H1 (cell line): ENCODE data around the gene TNFRSF13B. TPM values are rescaled to one million over a fixed set of nuclear protein-coding genes. Genes with fewer than 3 reads are reported as not detected.

ENCODE experiments used
- CTCF ChIA-PET: fragments of 300-600 bp; sonication (Branson Sonifier 250); formaldehyde crosslinking; loops from one replicate; lab custom pipeline; 2021; ENCODE audit not compliant: partially characterized antibody; lab: Charles Lee
- POLR2A ChIA-PET: fragments of 300-600 bp; sonication (Branson Sonifier 250); formaldehyde crosslinking; loops from one replicate; lab custom pipeline; 2021; ENCODE audit warnings: inconsistent platforms; ENCODE audit not compliant: partially characterized antibody; lab: Charles Lee
- DNase-seq, 2 experiments: peaks; one replicate each; pipeline versions ENCODE4 v3.0.0 to v3.0.0-alpha.2; 2010 to 2022; ENCODE audit warnings: low spot score in 2 of 2, low read depth in 1 of 2, mixed read lengths in 1 of 2
- FAIRE-seq: peaks from 2 replicates; lab custom pipeline; 2011; peaks lifted over from hg19 to GRCh38; lab: Jason Lieb, UNC
- H2AFZ ChIP-seq: 2 replicates; pipeline ENCODE4 v1.8.1; 2012; ENCODE audit warnings: low read length, inconsistent platforms
- H2AK5ac ChIP-seq: 2 replicates; pipeline ENCODE4 v1.6.1; 2013; ENCODE audit warnings: low read depth, low read length
- H2BK120ac ChIP-seq: replicated peaks from 2 replicates; pipeline ENCODE3; 2013; ENCODE audit warnings: low read depth, low read length, inconsistent platforms
- H2BK12ac ChIP-seq: 2 replicates; pipeline ENCODE4 v1.6.1; 2013; ENCODE audit warnings: low read depth, low read length
- H2BK15ac ChIP-seq: 2 replicates; pipeline ENCODE4 v1.6.1; 2013; ENCODE audit warnings: low read length
- H2BK20ac ChIP-seq: 2 replicates; pipeline ENCODE4 v1.6.1; 2013; ENCODE audit warnings: low read length
- H2BK5ac ChIP-seq: 2 replicates; pipeline ENCODE4 v1.6.1; 2013; ENCODE audit warnings: low read depth, low read length
- H3K14ac ChIP-seq: 2 replicates; pipeline ENCODE4 v1.6.1; 2013; ENCODE audit warnings: inconsistent platforms; ENCODE audit not compliant: insufficient read length
- H3K18ac ChIP-seq: 2 replicates; pipeline ENCODE4 v1.6.1; 2013; ENCODE audit warnings: low read length; ENCODE audit errors: extremely low read depth
- H3K23ac ChIP-seq: 2 replicates; pipeline ENCODE4 v1.6.1; 2013; ENCODE audit warnings: inconsistent platforms; ENCODE audit not compliant: insufficient read length
- H3K23me2 ChIP-seq: 2 replicates; pipeline ENCODE4 v1.6.1; 2013; ENCODE audit warnings: low read depth, low read length
- H3K27ac ChIP-seq: 2 replicates; pipeline ENCODE4 v1.6.1; 2011; ENCODE audit warnings: low read depth, low read length, inconsistent platforms
- H3K27me3 ChIP-seq, 4 experiments: replicated peaks in 1 of 4; 1 replicate in 1 of 4; 2 replicates in 3 of 4; pipeline versions ENCODE4 v1.6.1 to v1.8.1; 2011 to 2013; ENCODE audit warnings: low read length in 3 of 4, mild to moderate bottlenecking in 3 of 4, inconsistent platforms in 2 of 4, mixed read lengths in 2 of 4, moderate library complexity in 1 of 4; ENCODE audit not compliant: control insufficient read depth in 3 of 4, insufficient read depth in 3 of 4; ENCODE audit errors: extremely low read depth in 1 of 4
- H3K36me3 ChIP-seq, 4 experiments: 2 replicates each; pipeline versions ENCODE4 v1.6.1 to v1.8.1; 2011 to 2013; ENCODE audit warnings: mild to moderate bottlenecking in 4 of 4, low read length in 3 of 4, moderate library complexity in 2 of 4, control low read depth in 1 of 4, inconsistent platforms in 1 of 4; ENCODE audit not compliant: insufficient read depth in 4 of 4, control insufficient read depth in 2 of 4
- H3K4ac ChIP-seq: replicated peaks from 2 replicates; pipeline ENCODE3; 2013; ENCODE audit warnings: low read length, low read depth, mixed read lengths, inconsistent platforms; ENCODE audit not compliant: insufficient read length
- H3K4me1 ChIP-seq, 4 experiments: replicated peaks in 1 of 4; 1 replicate in 1 of 4; 2 replicates in 3 of 4; pipeline versions ENCODE4 v1.6.1 to v1.8.1; 2011 to 2013; ENCODE audit warnings: low read length in 3 of 4, inconsistent platforms in 2 of 4, mixed read lengths in 1 of 4; ENCODE audit not compliant: insufficient read depth in 4 of 4, control insufficient read depth in 3 of 4
- H3K4me2 ChIP-seq, 2 experiments: 2 replicates each; pipeline versions ENCODE4 v1.6.1 to v1.8.1; 2011 to 2013; ENCODE audit warnings: low read depth in 2 of 2, low read length in 2 of 2, control low read depth in 1 of 2, inconsistent platforms in 1 of 2, mild to moderate bottlenecking in 1 of 2; ENCODE audit not compliant: insufficient read depth in 1 of 2
- H3K4me3 ChIP-seq, 4 experiments: fragments of 200-600, 300-600 bp in 1 of 4; sonication (generic), shearing (Covaris generic), sonication (Bioruptor Twin) in 1 of 4; 2 replicates each; pipeline versions ENCODE4 v1.5.1 to v1.8.1; 2011 to 2016; ENCODE audit warnings: low read length in 4 of 4, low read depth in 3 of 4, control low read depth in 2 of 4, inconsistent platforms in 2 of 4, mild to moderate bottlenecking in 2 of 4, mixed read lengths in 1 of 4, moderate library complexity in 1 of 4; ENCODE audit not compliant: insufficient read depth in 2 of 4; ENCODE audit errors: extremely low read depth in 1 of 4
- H3K56ac ChIP-seq: replicated peaks from 2 replicates; pipeline ENCODE3; 2013; ENCODE audit warnings: low read depth, mild to moderate bottlenecking, mixed read lengths, low read length, inconsistent platforms; ENCODE audit not compliant: insufficient read length
- H3K79me1 ChIP-seq: 2 replicates; pipeline ENCODE4 v1.6.1; 2013; ENCODE audit warnings: low read depth, low read length, control low read depth
- H3K79me2 ChIP-seq, 2 experiments: 2 replicates each; pipeline versions ENCODE4 v1.6.1 to v1.8.1; 2012 to 2013; ENCODE audit warnings: low read length in 2 of 2, mild to moderate bottlenecking in 2 of 2, inconsistent platforms in 1 of 2; ENCODE audit not compliant: insufficient read depth in 2 of 2, control insufficient read depth in 1 of 2
- H3K9ac ChIP-seq, 4 experiments: replicated peaks in 1 of 4; 1 replicate in 1 of 4; 2 replicates in 3 of 4; pipeline versions ENCODE4 v1.6.1 to v1.8.1; 2011 to 2013; ENCODE audit warnings: low read depth in 3 of 4, low read length in 3 of 4, control low read depth in 2 of 4, mild to moderate bottlenecking in 2 of 4, moderate library complexity in 2 of 4, inconsistent platforms in 1 of 4; ENCODE audit errors: extremely low read depth in 1 of 4
- H3K9me3 ChIP-seq, 2 experiments: 2 replicates each; pipeline versions ENCODE4 v1.6.1 to v1.8.1; 2012 to 2013; ENCODE audit warnings: mild to moderate bottlenecking in 2 of 2, moderate library complexity in 2 of 2, control low read depth in 1 of 2, inconsistent platforms in 1 of 2, low read depth in 1 of 2, low read length in 1 of 2, mixed read lengths in 1 of 2; ENCODE audit not compliant: insufficient read depth in 2 of 2
- H4K20me1 ChIP-seq, 2 experiments: replicated peaks in 1 of 2; 2 replicates each; pipeline versions ENCODE3 to v1.8.1; 2011 to 2013; ENCODE audit warnings: inconsistent platforms in 2 of 2, low read length in 2 of 2, mild to moderate bottlenecking in 1 of 2; ENCODE audit not compliant: insufficient read depth in 2 of 2, control insufficient read depth in 1 of 2
- H4K5ac ChIP-seq: 2 replicates; pipeline ENCODE4 v1.6.1; 2013; ENCODE audit warnings: low read length, low read depth, mixed read lengths, inconsistent platforms; ENCODE audit not compliant: insufficient read length
- H4K8ac ChIP-seq: 2 replicates; pipeline ENCODE4 v1.8.0; 2013; ENCODE audit warnings: mild to moderate bottlenecking, moderate library complexity, low read length, inconsistent platforms; ENCODE audit not compliant: insufficient read depth; ENCODE audit errors: extremely low read depth
- H4K91ac ChIP-seq: replicated peaks from 2 replicates; pipeline ENCODE3; 2013; ENCODE audit warnings: low read length, mixed read lengths, inconsistent platforms; ENCODE audit not compliant: insufficient read length
- BRCA1 ChIP-seq: IDR thresholded peaks from 2 replicates; pipeline ENCODE4 v1.6.1; 2012; ENCODE audit warnings: low read depth, low read length, improper control_type of control experiment
- EGR1 ChIP-seq: IDR thresholded peaks from 2 replicates; pipeline ENCODE4 v1.6.1; 2011; ENCODE audit warnings: low read depth, low read length, borderline replicate concordance
- HDAC6 ChIP-seq: IDR thresholded peaks from one replicate; pipeline ENCODE4 v1.7.1; 2012; ENCODE audit warnings: low read depth, mild to moderate bottlenecking, inconsistent platforms, low read length, moderate library complexity
- NRF1 ChIP-seq: IDR thresholded peaks from 2 replicates; pipeline ENCODE4 v1.6.1; 2011; ENCODE audit warnings: mild to moderate bottlenecking, low read depth, low read length, improper control_type of control experiment
- POLR2AphosphoS5 ChIP-seq: IDR thresholded peaks from 2 replicates; pipeline ENCODE4 v1.6.1; 2011; ENCODE audit warnings: low read depth, low read length
- RXRA ChIP-seq: IDR thresholded peaks from 2 replicates; pipeline ENCODE4 v1.6.1; 2011; ENCODE audit warnings: low read depth, mild to moderate bottlenecking, low read length, moderate library complexity; ENCODE audit not compliant: insufficient read depth
- SIRT6 ChIP-seq: IDR thresholded peaks from one replicate; pipeline ENCODE4 v1.7.1; 2012; ENCODE audit warnings: low read length, inconsistent platforms
- SP2 ChIP-seq: IDR thresholded peaks from 2 replicates; pipeline ENCODE4 v1.6.1; 2012; ENCODE audit warnings: mild to moderate bottlenecking, low read length, inconsistent platforms
- SUZ12 ChIP-seq: fragments of 200-600 bp; sonication (generic); IDR thresholded peaks from 2 replicates; pipeline ENCODE4 v1.6.1; 2012; ENCODE audit warnings: mild to moderate bottlenecking, inconsistent platforms, low read length, moderate library complexity, mixed read lengths
- TAF7 ChIP-seq: optimal IDR thresholded peaks from 2 replicates; pipeline ENCODE3; 2011; ENCODE audit warnings: low read depth, mild to moderate bottlenecking, inconsistent platforms, low read length, moderate library complexity, borderline replicate concordance
- WGBS, 2 experiments: shearing (Covaris generic) in 1 of 2; methylation state at CpG; one replicate each; pipeline versions ENCODE4 v1.1.6 to v1.1.7; 2013 to 2015; ENCODE audit warnings: low lambda C conversion rate in 2 of 2, mixed read lengths in 2 of 2, inconsistent platforms in 1 of 2, low coverage in 1 of 2, missing lambda C conversion rate in 1 of 2; ENCODE audit not compliant: insufficient replicate concordance in 2 of 2, insufficient coverage in 1 of 2, insufficient read length in 1 of 2; ENCODE audit errors: extremely low coverage in 1 of 2, missing lambda C conversion rate in 1 of 2; 5-methylcytosine and 5-hydroxymethylcytosine counted together
- polyA plus RNA-seq, 7 experiments: library from polyadenylated mRNA; depleted of rRNA in 3 of 7; stranded (reverse) in 5 of 7; unstranded in 2 of 7; fragments of >200 nt in 5 of 7; fragments of 200-250 nt in 2 of 7; gene quantifications; 1 replicate in 5 of 7; 2 replicates in 1 of 7; 4 replicates in 1 of 7; pipeline versions ENCODE4 v1.2.1 to v1.2.3, GENCODE V29; 2011 to 2013; ENCODE audit warnings: missing spikeins in 2 of 7, mixed read lengths in 2 of 7
- total RNA-seq: library from RNA; stranded (reverse); fragmentation: NEBNext Ultra II Directional; extraction: Animal tissue kit (Norgen Biotek cat#: 25700); gene quantifications from 2 replicates; pipeline ENCODE4 v1.2.1, GENCODE V29; 2021

The TNFRSF13B gene
- total and polyA plus RNA-seq, 2 of the 8 experiments (the other 6 are each of a cell fraction or from before 2014, with no cell fraction given), result not detected

GRCh38 chr17:17021194-17021863 is 49.4 kb upstream of the TNFRSF13B start:
- H3K36me3 ChIP-seq, result no peaks in the 10 kb centered on the region
- H3K14ac ChIP-seq, result no peak overlapping the region
- no peaks in the 10 kb centered on the region for H3K9me3 ChIP-seq
- H2AK5ac ChIP-seq, result no peak overlapping the region
- H2BK12ac ChIP-seq, result no peak overlapping the region
- no peaks in the 10 kb centered on the region for H3K23me2 ChIP-seq
- no peak for DNase-seq
- H3K4me2 ChIP-seq, result no peak overlapping the region
- no peak overlapping the region; the same call in 1 of the 2 replicates for H2BK15ac ChIP-seq
- POLR2A ChIA-PET, result interaction anchor here (1.1 kb wide), 1 partner anchor 77 kb away, joined by 3 read pairs; no protein-coding TSS in a partner anchor
- no peak overlapping the region for H3K56ac ChIP-seq
- no peak overlapping the region for H3K18ac ChIP-seq
- H4K20me1 ChIP-seq, result no peaks in the 10 kb centered on the region
- H3K23ac ChIP-seq, result no peak overlapping the region
- H3K4me3 ChIP-seq, result no peak overlapping the region
- no peak overlapping the region for H4K8ac ChIP-seq
- H4K5ac ChIP-seq, result no peak overlapping the region
- no peak for FAIRE-seq
- no peak overlapping the region for H2BK5ac ChIP-seq
- H2BK120ac ChIP-seq, result no peak overlapping the region
- no peaks in the 10 kb centered on the region for H3K27me3 ChIP-seq
- H3K27ac ChIP-seq, result no peak overlapping the region
- H4K91ac ChIP-seq, result no peak overlapping the region
- H3K9ac ChIP-seq, result no peak overlapping the region
- no peaks in the 10 kb centered on the region for H3K79me1 ChIP-seq
- 0 out of 2 replicates have a peak overlapping the region, but pooled peaks have one; percentile 32 for H2BK20ac ChIP-seq
- 84% methylated on average over 13 of the region's 15 CpGs; no CpG with 5 or more reads in 1 of the 2 experiments for WGBS, 2 experiments
- no peak overlapping the region for H3K4ac ChIP-seq
- H3K79me2 ChIP-seq, result no peaks in the 10 kb centered on the region
- CTCF ChIA-PET, result interaction anchor here (0.8 to 2.3 kb wide), 8 partner anchors 14 to 151 kb away, joined by 3 to 6 read pairs (median 3); no protein-coding TSS in a partner anchor
- H3K4me1 ChIP-seq, result no peaks in the 10 kb centered on the region; a peak in 3 of 7 replicates
- H2AFZ ChIP-seq, result no peak overlapping the region
- TF ChIP-seq HDAC6 (no peak), POLR2AphosphoS5 (no peak), BRCA1 (no peak), TAF7 (no peak), SIRT6 (no peak), RXRA (no peak), EGR1 (no peak), SP2 (no peak), SUZ12 (no peak), NRF1 (no peak)
